ENCODE measurements around the gene RIOX2.

GRCh38 chr3:98002717-98003116 is 30.5 kb upstream of the RIOX2 start:
- TF ChIP-seq CTCF (IDR thresholded peaks at IDR 0.05) (no peak), EZH2 (IDR thresholded peaks at IDR 0.05) (no peak)
